ENCODE results near the gene HOXB5.

HOXB5 gene

GRCh38 chr17:48574505-48575065 is 19.0 kb downstream of the HOXB5 start:
- no peak overlapping the region for H3K4me3 ChIP-seq (ENCODE audit: low read depth, low read length)
- no peaks in the 10 kb centered on the region for H3K9me3 ChIP-seq (ENCODE audit: control insufficient read depth, insufficient read depth, low read depth, low read length)
- ChIA-PET CTCF (interaction anchor here (0.6 to 0.9 kb wide), 3 partner anchors 13 to 211 kb away, joined by 4 to 5 read pairs (median 4); no protein-coding TSS in a partner anchor), POLR2A (interaction anchor here (1.3 kb wide), 1 partner anchor 33 kb away, joined by 5 read pairs; no protein-coding TSS in a partner anchor)
- TF ChIP-seq ZNF202 (tag by site-specific recombination; IDR thresholded peaks at IDR 0.05; ENCODE audit: borderline replicate concordance) (no peak), SCRT1 (tag by site-specific recombination; IDR thresholded peaks at IDR 0.05; ENCODE audit: borderline replicate concordance) (no peak), RBAK (tag by site-specific recombination; IDR thresholded peaks at IDR 0.05) (no peak), PRDM1 (tag by site-specific recombination; IDR thresholded peaks at IDR 0.05) (peak; percentile 87)
- H3K4me1 ChIP-seq (ENCODE audit: control insufficient read depth, insufficient read depth, low read length), result peaks cover 82% of the 10 kb centered on the region
- H3K27ac ChIP-seq (ENCODE audit: extremely low read depth, low read depth, low read length), result peak overlapping the region; percentile 93
- H3K36me3 ChIP-seq (ENCODE audit: control insufficient read depth in 2 of 2, insufficient read depth in 1 of 2, low read length in 2 of 2), result peaks cover 0 to 38% of the 10 kb centered on the region in 2 experiments; a peak in 2 of 3 replicates

GRCh38 chr17:48571826-48572417 is 21.7 kb downstream of the HOXB5 start:
- Histone ChIP-seq H3K4me1 (ENCODE audit: control insufficient read depth, insufficient read depth, low read length) (peaks cover 99% of the 10 kb centered on the region), H3K27ac (ENCODE audit: extremely low read depth, low read depth, low read length) (peak overlapping the region; percentile 93), H3K9me3 (ENCODE audit: control insufficient read depth, insufficient read depth, low read depth, low read length) (no peaks in the 10 kb centered on the region), H3K4me3 (ENCODE audit: low read depth, low read length) (no peak overlapping the region), H3K36me3 (ENCODE audit: control insufficient read depth in 2 of 2, insufficient read depth in 1 of 2, low read length in 2 of 2) (peaks cover 8 to 39% of the 10 kb centered on the region in 2 experiments)
- CTCF ChIA-PET, result no interaction called here
- TF ChIP-seq ZNF311 (tag by site-specific recombination; IDR thresholded peaks at IDR 0.05; ENCODE audit: borderline replicate concordance), result no peak
- no peak for TF ChIP-seq ZNF544 (tag by site-specific recombination; IDR thresholded peaks at IDR 0.05)
- TF ChIP-seq ZNF292 (tag by site-specific recombination; IDR thresholded peaks at IDR 0.05; ENCODE audit: borderline replicate concordance, low read depth), result no peak
- TF ChIP-seq IKZF3 (tag by site-specific recombination; IDR thresholded peaks at IDR 0.05), result 0 out of 2 replicates have a peak, but pooled peaks have one; percentile 11
- TF ChIP-seq ZNF350 (tag by site-specific recombination; IDR thresholded peaks at IDR 0.05), result no peak
- TF ChIP-seq ZNF843 (tag by site-specific recombination; IDR thresholded peaks at IDR 0.05), result no peak
- TF ChIP-seq ZNF791 (tag by site-specific recombination; IDR thresholded peaks at IDR 0.05), result no peak
- TF ChIP-seq ZFP3 (tag by site-specific recombination; IDR thresholded peaks at IDR 0.05; ENCODE audit: low read depth), result no peak
- TF ChIP-seq PRDM10 (tag by site-specific recombination; IDR thresholded peaks at IDR 0.05), result no peak
- no peak for TF ChIP-seq MEIS1 (CRISPR knock-in tag; IDR thresholded peaks at IDR 0.05; ENCODE audit: borderline replicate concordance)
- no peak for TF ChIP-seq ZBTB21 (tag by site-specific recombination; IDR thresholded peaks at IDR 0.05)
- no peak for TF ChIP-seq ZNF423 (tag by site-specific recombination; IDR thresholded peaks at IDR 0.05)
- 0 out of 2 replicates have a peak, but pooled peaks have one; percentile 25 for TF ChIP-seq ZBTB8A (tag by site-specific recombination; IDR thresholded peaks at IDR 0.05)
- TF ChIP-seq ZNF341 (tag by site-specific recombination; IDR thresholded peaks at IDR 0.05; ENCODE audit: low read depth), result peak; percentile 69
- no peak for TF ChIP-seq ZNF184 (tag by site-specific recombination; IDR thresholded peaks at IDR 0.05)
- no peak for TF ChIP-seq ZFP41 (tag by site-specific recombination; IDR thresholded peaks at IDR 0.05; ENCODE audit: borderline replicate concordance)
- TF ChIP-seq REPIN1 (tag by site-specific recombination; IDR thresholded peaks at IDR 0.05; ENCODE audit: low read depth), result no peak
- TF ChIP-seq EGR2 (tag by site-specific recombination; IDR thresholded peaks at IDR 0.05; ENCODE audit: low read depth), result no peak
- TF ChIP-seq ZNF280D (tag by site-specific recombination; IDR thresholded peaks at IDR 0.05), result no peak
- TF ChIP-seq ZNF501 (tag by site-specific recombination; IDR thresholded peaks at IDR 0.05), result no peak
- TF ChIP-seq ZNF670 (tag by site-specific recombination; IDR thresholded peaks at IDR 0.05; ENCODE audit: low read depth), result no peak
- no peak for TF ChIP-seq ZSCAN30 (tag by site-specific recombination; IDR thresholded peaks at IDR 0.05)
- TF ChIP-seq ZNF658 (tag by site-specific recombination; IDR thresholded peaks at IDR 0.05), result no peak
- TF ChIP-seq ZNF692 (tag by site-specific recombination; IDR thresholded peaks at IDR 0.05), result no peak
- POLR2A ChIA-PET, result no interaction called here
